Peyer's patch (tissue), 4 donors: ENCODE data around the gene ARHGEF19.

Experiments used
- CTCF ChIP-seq, 6 experiments: fragments of 450-650 bp in 4 of 6; fragments of 200-600 bp in 2 of 6; sonication (generic) in 1 of 6; IDR thresholded peaks; one replicate each; pipeline ENCODE4 v1.5.1; 2017 to 2019; ENCODE audit warnings: antibody characterized with exemption in 6 of 6, mild to moderate bottlenecking in 3 of 6, moderate library complexity in 1 of 6
- POLR2A ChIP-seq, 2 donors: fragments of 450-650 bp; IDR thresholded peaks; one replicate each; pipeline ENCODE4 v1.5.1; 2017; ENCODE audit warnings: antibody characterized with exemption in 2 of 2, mild to moderate bottlenecking in 2 of 2, moderate library complexity in 2 of 2

GRCh38 chr1:16205891-16206546 is 6.4 kb downstream of the ARHGEF19 start:
- TF ChIP-seq CTCF (IDR thresholded peaks at IDR 0.05): no peak
- TF ChIP-seq POLR2A (IDR thresholded peaks at IDR 0.05): no peak
